ENCODE measurements around the gene ENOX1. TPM values are rescaled to one million over a fixed set of nuclear protein-coding genes. Genes with fewer than 3 reads are reported as not detected.

The ENOX1 gene
- total RNA-seq, 1 donor from 2014 or later, result 2.0 TPM

GRCh38 chr13:43663474-43664090 lies 123.2 kb downstream of the ENOX1 start:
- no peaks in the 10 kb centered on the region for H3K36me3 Mint-ChIP-seq (ENCODE audit: low read depth)
- H3K4me1 Mint-ChIP-seq (ENCODE audit: low read depth), result peaks cover 29% of the 10 kb centered on the region
- no peak for DNase-seq (ENCODE audit: low spot score)
- H3K9me3 Mint-ChIP-seq (ENCODE audit: low read depth), result no peaks in the 10 kb centered on the region
- H3K27ac Mint-ChIP-seq (ENCODE audit: unreplicated experiment), result peak overlapping the region; percentile 58
- TF ChIP-seq CTCF (IDR thresholded peaks at IDR 0.05), result no peak
- no peaks in the 10 kb centered on the region for H3K27me3 Mint-ChIP-seq (ENCODE audit: low read depth)
- no peak overlapping the region for H3K4me3 Mint-ChIP-seq (ENCODE audit: unreplicated experiment)

- Mint-ChIP-seq H3K27me3 (ENCODE audit: low read depth) (no peaks in the 10 kb centered on the region), H3K4me3 (ENCODE audit: unreplicated experiment) (no peak overlapping the region)
- no peak for TF ChIP-seq CTCF (IDR thresholded peaks at IDR 0.05)
Observed at GRCh38 chr13:43662976-43663375, 123.8 kb downstream of the ENOX1 start.

GRCh38 chr13:43661161-43661830 lies 125.5 kb downstream of the ENOX1 start:
- no peak for DNase-seq (ENCODE audit: low spot score)
- Mint-ChIP-seq H3K4me3 (ENCODE audit: unreplicated experiment) (no peak overlapping the region), H3K9me3 (ENCODE audit: low read depth) (no peaks in the 10 kb centered on the region), H3K27ac (ENCODE audit: unreplicated experiment) (no peak overlapping the region), H3K27me3 (ENCODE audit: low read depth) (no peaks in the 10 kb centered on the region), H3K4me1 (ENCODE audit: low read depth) (peaks cover 38% of the 10 kb centered on the region), H3K36me3 (ENCODE audit: low read depth) (no peaks in the 10 kb centered on the region)
- no peak for TF ChIP-seq CTCF (IDR thresholded peaks at IDR 0.05)

More at GRCh38 chr13:43662976-43663375, 123.8 kb downstream of the ENOX1 start:
- peaks cover 34% of the 10 kb centered on the region for H3K4me1 Mint-ChIP-seq (ENCODE audit: low read depth)
- no peak for DNase-seq (ENCODE audit: low spot score)
- H3K27ac Mint-ChIP-seq (ENCODE audit: unreplicated experiment), result peak overlapping the region; percentile 29
- H3K9me3 Mint-ChIP-seq (ENCODE audit: low read depth), result no peaks in the 10 kb centered on the region
- no peaks in the 10 kb centered on the region for H3K36me3 Mint-ChIP-seq (ENCODE audit: low read depth)

- Mint-ChIP-seq H3K27me3 (ENCODE audit: low read depth) (no peaks in the 10 kb centered on the region), H3K4me1 (ENCODE audit: low read depth) (peaks cover 11% of the 10 kb centered on the region), H3K27ac (ENCODE audit: unreplicated experiment) (no peak overlapping the region), H3K4me3 (ENCODE audit: unreplicated experiment) (no peak overlapping the region), H3K9me3 (ENCODE audit: low read depth) (no peaks in the 10 kb centered on the region), H3K36me3 (ENCODE audit: low read depth) (peaks cover 2% of the 10 kb centered on the region)
- DNase-seq (ENCODE audit: low spot score), result no peak
- TF ChIP-seq CTCF (IDR thresholded peaks at IDR 0.05), result no peak
Observed at GRCh38 chr13:43657485-43657884, 129.3 kb downstream of the ENOX1 start.

GRCh38 chr13:43653980-43654379 lies 132.8 kb downstream of the ENOX1 start:
- H3K27ac Mint-ChIP-seq (ENCODE audit: unreplicated experiment), result no peak overlapping the region

More at GRCh38 chr13:43653980-43654379, 132.8 kb downstream of the ENOX1 start:
- Mint-ChIP-seq H3K27me3 (ENCODE audit: low read depth) (no peaks in the 10 kb centered on the region), H3K4me3 (ENCODE audit: unreplicated experiment) (no peak overlapping the region), H3K4me1 (ENCODE audit: low read depth) (peaks cover 10% of the 10 kb centered on the region), H3K36me3 (ENCODE audit: low read depth) (peaks cover 2% of the 10 kb centered on the region), H3K9me3 (ENCODE audit: low read depth) (no peaks in the 10 kb centered on the region)
- no peak for DNase-seq (ENCODE audit: low spot score)
- TF ChIP-seq CTCF (IDR thresholded peaks at IDR 0.05), result no peak
